ENCODE data around the gene RAN. TPM values are rescaled to one million over a fixed set of nuclear protein-coding genes. Genes with fewer than 3 reads are reported as not detected.
"Not testable (repeated sequence)": the region's sequence is repeated elsewhere in the genome, so short reads cannot be mapped to it uniquely, and the experiment has no call there.

RAN gene
- total RNA-seq, 1 donor from 2014 or later, result 253 TPM

DNA sequence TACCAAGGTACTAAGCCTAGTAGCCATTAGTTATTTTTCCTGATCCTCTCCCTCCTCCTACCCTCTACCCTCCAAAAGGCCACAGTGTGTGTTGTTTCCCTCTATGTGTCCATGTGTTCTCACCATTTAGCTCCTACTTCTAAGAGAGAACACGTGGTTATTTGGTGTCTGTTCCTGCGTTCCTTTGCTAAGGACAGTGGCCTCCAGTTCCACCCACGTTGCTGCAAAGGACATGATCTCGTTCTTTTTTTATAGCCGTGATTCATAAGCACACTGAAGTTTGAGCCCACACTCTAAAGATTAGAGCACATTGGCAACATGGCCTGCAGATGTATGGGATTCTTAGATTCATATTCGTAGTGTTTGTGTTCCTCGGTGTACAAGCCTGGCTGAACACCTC, 24.8 kb upstream of the RAN start:
- intact Hi-C loops (cut with DNase I), result no loop called here
- no peak for DNase-seq (ENCODE audit: missing footprints)
- no peak for ATAC-seq

DNA sequence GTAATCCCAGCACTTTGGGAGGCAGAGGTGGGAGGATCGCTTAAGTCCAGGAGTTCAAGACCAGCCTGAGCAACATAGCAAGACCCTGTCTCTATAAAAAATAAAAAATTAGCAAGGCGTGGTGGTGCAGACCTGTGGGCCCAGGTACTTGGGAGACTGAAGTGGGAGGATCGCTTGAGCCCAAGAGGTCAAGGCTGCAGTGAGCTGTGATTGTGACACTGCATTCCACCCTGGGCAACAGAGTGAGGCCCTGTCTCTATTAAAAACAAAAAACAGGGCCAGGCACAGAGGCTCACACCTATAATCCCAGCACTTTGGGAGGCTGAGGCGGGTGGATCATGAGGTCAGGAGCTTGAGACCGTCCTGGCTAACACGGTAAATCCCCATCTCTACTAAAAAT, 23.8 kb upstream of the RAN start:
- intact Hi-C loops (cut with DNase I); ATAC-seq; DNase-seq (ENCODE audit: missing footprints): not testable (repeated sequence)

DNA sequence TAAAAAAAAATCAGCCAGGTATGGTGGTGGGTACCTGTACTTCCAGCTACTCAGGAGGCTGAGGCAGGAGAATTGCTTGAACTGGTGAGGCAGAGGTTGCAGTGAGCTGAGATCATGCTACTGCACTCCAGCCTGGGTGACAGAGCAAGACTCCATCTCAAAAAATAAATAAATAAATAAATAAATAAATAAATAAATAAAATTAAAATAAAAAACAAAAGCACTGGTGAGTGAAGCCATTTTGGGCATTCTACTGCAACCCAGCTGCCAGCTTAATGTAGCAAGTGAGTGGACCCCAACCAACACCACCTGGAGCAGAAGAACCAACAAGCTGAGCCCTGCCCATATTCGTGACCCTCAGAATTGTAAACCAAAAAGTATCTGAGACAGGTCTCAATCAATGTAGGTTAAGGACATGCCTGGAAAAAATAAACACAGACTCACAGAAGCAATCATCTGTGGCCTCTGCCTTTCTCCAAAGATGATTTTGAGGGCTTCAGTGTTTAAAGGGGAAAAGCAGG, 23.0 kb upstream of the RAN start:
- intact Hi-C loops (cut with DNase I); DNase-seq (ENCODE audit: missing footprints): not testable (repeated sequence)

DNA sequence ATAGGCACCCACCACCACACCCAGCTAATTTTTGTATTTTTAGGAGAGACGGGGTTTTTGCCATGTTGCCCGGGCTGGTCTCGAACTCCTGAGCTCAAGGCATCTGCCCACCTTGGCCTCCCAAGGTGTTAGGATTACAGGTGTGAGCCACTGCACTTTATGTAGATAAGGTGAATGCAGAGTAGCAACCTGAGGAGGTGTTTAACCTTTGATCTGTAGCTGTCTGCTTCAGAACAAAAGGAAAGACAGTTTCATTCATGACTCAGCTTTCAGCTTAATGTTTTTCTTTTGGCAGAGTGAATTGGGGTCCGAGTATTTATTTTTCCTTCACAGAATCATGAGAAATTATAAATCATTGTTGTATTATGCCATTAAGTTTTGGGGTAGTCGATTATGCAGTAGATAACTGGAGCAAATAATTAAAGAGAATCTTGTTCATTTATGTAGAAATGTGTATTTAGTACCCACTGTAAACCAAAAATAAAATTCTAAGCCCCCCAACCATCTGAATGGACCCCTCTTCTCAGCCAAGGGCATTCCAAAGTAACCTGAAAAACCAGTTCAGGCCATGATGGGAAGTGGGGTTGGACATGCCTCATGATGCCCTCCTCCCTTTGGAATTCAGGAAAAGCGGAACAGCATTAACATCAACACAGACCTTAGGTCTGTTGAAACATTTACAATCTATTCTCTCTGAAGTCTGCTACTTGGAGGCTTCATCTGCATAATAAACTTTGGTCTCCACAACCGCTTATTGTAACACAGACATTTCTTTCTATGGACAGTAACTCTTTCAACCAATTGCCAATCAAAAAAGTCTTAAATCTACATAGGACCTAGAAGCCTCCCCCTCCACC, 22.1 kb upstream of the RAN start:
- intact Hi-C loops (cut with DNase I), result no loop called here
- ATAC-seq (no peak), DNase-seq (ENCODE audit: missing footprints) (no peak)

More for the DNA sequence above, 23.0 kb upstream of the RAN start:
- not testable (repeated sequence) for ATAC-seq

DNA sequence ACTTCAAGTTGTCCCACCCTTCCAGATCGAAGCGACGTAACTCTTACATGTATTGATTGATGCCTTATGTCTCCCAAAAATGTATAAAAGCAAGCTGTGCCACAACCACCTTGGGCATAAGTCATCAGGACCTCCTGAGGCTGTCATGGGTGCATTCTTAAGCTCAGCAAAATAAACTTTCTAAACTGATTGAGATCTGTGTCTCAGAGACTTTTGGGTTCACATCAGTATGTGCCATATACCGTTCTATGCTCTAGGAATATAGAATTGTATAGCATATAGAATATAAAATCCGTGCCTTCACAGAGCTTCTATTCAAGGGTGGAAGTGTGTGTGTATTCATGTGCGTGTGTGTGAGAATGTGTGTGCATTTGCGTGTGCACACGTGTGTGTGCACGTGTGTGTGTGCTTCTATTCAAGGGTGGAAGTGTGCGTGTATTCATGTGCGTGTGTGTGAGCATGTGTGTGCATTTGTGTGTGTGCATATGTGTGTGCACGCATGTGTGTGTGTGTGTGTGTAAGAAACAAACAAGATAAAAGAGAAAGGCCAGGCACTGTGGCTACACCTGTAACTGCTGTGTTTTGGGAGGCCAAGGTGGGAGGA, 21.3 kb upstream of the RAN start:
- DNase-seq (ENCODE audit: missing footprints) (no peak), ATAC-seq (no peak)
- intact Hi-C loops (cut with DNase I), result no loop called here

DNA sequence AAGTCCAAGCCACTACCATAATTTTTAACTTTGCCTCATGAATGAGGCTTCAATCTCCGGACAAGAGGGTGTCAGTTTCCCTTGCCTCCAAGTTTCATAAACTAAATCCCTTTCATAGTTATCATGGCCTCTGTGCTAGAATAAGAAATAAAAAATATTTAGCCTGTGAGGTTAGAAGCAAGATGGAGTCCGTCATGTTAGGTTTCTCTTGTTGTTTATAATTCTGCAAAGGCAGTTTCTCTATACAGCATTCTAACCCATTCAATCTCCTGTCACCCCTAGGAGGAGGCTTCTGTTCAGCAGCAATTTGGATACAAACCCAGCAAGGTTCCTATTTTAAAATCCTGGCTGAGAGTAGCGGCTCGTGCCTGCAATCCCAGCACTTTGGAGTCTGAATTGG, 15.8 kb upstream of the RAN start:
- intact Hi-C loops (cut with DNase I), result no loop called here
- DNase-seq (ENCODE audit: missing footprints) (no peak), ATAC-seq (no peak)

DNA sequence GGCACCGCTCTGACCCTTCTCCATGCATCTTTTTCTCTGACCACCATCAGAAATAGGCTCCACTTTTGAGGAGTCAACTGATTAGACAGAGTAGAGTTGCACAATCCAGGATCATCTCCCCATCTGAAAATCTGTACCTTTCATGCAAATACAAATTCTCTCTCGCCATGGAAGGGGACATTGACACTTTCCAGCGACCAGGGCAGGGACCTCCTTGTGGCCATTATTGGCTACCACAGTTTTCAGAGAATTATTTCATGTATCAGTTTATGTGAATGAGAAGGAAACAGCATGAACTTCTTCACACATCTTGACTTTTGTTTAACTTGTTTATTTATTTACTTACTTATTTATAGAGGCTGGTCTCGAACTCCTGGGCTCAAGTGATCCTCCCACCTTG, 13.8 kb upstream of the RAN start:
- no peak for DNase-seq (ENCODE audit: missing footprints)
- no peak for ATAC-seq
- intact Hi-C loops (cut with DNase I), result no loop called here

DNA sequence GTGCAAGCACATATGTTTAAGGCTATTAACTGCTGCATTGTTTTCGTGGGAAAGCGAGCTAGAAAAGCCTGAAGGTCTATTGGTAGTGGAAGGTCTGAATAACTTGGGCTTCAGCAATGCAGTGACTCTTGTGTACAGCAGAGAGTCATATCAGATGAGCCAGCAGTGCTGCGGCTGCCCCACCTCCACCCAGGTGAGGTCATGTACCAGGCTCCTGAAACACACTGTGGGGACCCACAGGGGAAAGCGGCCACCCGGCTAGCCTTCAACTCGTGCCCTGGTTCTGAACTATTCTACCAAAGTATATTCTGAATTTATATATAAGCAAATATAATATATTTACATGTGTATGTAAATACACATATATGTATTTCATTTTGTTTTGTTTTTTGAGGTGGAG, 12.7 kb upstream of the RAN start:
- DNase-seq (ENCODE audit: missing footprints) (no peak), ATAC-seq (no peak)
- intact Hi-C loops (cut with DNase I), result no loop called here

DNA sequence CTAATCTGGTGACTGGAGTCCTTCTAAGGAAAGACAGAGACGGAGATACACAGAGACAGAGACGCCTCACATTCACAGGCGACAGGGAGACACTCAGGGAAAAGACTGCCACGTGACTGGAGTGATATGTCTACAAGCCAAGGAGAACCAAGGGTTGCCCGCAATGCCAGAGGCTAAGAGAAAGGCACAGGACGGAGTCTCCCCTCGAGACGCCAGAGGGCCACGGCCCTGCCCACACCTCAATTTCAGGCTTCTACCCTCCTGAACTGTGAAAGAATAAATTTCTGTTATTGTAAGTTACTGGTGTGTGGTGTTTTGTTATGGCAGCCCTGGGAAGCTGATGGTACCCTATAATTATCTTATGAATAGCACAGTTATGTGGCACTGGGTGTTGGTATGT, 11.6 kb upstream of the RAN start:
- DNase-seq (ENCODE audit: missing footprints), result no peak
- intact Hi-C loops (cut with DNase I), result no loop called here
- no peak for ATAC-seq

DNA sequence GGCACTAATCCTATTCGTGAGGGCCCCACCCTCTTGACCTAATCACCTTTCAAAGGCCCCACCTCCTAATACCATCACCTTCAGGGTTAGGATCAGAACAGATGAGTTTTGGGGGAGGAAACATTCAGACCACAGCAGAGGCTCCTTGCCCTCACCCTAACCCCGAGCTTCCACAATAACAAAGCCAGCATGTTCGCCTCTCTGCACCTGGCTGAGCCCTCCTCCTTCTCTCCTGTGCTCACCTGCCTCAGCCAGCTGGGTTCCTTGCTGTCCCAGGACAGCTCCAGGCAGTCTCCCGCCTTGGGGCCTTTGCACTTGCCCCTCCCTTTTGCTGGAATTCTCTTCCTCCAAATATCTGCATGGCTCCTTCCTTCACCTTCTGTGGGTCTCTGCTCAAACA, 9.7 kb upstream of the RAN start:
- ATAC-seq (no peak), DNase-seq (ENCODE audit: missing footprints) (no peak)
- intact Hi-C loops (cut with DNase I), result no loop called here

DNA sequence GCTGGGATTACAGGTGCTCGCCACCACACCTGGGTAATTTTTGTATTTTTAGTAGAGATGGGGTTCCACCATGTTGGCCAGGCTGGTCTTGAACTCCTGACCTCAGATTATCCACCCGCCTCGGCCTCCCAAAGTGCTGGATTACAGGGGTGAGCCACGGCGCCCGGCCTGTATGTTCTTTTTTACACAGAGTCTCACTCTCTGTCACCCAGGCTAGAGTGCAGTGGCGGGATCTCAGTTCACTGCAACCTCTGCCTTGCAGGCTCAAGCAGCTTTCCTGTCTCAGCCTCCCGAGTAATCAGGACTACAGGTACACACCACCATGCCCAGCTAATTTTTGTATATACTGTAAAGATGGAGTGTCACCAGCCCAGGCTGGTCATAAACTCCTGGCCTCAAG, 9.1 kb upstream of the RAN start:
- intact Hi-C loops (cut with DNase I); ATAC-seq; DNase-seq (ENCODE audit: missing footprints): not testable (repeated sequence)

DNA sequence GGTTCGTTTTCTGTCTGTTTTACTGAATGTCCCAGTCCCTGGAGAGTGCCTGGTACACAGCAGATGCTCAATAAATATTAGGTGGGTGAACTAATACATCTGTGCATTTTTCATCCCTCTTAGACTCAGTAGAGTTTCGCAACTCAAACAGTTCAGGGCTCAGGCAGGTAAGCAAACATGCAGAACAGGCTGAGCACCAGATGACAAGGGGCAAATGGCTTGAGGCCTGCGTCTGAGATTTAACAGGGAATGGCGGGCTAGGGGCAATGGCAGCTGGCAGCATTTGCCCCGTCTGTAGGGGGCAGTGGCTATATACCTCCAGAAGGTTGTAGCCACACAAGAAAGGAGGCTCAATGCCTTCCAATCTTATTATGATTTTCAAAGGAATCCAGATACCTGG, 8.6 kb upstream of the RAN start:
- ATAC-seq (no peak), DNase-seq (ENCODE audit: missing footprints) (no peak)
- intact Hi-C loops (cut with DNase I), result no loop called here

DNA sequence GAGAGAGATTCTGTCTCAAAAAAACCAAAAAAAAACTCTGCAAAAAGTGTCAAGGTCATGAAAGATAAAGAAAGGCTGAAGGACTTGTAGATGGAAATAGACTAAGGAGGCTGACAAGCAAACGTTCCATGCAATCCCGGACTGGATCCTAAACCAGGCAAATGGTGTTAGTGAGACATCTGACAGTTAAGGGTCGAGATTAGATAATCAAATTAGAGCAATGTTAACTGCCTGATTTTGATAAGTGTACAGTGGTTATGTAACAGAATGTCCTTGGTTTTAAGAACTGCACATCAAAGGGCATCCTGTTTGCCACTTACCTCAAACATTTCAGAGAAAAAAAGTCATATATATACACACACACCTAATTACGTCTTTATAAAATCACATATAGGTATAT, 3.5 kb upstream of the RAN start:
- no peak for ATAC-seq
- no peak for DNase-seq (ENCODE audit: missing footprints)
- intact Hi-C loops (cut with DNase I), result no loop called here

DNA sequence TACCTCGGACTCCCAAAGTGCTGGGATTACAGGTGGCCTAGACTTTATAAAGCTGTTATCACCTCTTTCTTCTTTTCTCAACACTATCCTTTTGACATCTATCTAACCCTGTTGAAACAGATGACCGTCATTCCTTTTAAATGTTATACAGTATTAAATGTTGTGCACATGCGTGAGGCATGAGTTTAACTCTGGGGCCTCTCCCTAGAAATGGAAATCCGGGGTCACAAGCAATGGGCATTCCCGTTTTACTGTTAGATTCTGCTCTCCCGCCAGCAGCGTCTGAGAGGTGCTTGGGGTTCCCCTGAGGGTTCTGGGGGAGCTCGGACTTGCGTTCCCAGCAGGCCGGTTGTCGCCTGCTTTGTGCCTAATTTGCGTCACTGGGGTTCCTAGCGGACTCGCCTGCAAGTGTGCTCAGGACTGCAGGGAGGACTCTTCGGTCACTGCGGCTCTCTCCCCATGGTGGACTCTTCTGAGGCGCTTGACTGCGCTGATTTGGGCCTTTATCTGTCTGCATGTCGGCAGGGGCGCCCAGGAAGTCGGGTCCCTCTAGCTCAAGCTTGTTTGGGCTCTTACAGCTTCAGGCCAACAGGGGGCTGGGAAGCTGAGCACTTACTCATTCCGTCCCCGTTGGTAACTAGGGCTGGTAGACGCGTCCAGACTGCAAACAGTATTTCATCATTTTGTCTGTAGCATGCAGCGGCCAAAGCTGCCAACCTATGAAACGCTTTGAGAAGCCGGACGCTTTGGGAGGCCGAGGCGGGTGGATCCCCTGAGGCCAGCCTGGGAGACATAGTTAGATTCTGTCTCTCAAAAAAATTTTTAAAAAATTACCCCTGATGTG, 1.2 kb upstream of the RAN start:
- DNase-seq (ENCODE audit: missing footprints), result peak; percentile 79
- intact Hi-C loops (cut with DNase I), result loop anchor here (2.0 kb wide), 1 partner anchor 32 kb away; the partner anchor contains the start of gene STX2

DNA sequence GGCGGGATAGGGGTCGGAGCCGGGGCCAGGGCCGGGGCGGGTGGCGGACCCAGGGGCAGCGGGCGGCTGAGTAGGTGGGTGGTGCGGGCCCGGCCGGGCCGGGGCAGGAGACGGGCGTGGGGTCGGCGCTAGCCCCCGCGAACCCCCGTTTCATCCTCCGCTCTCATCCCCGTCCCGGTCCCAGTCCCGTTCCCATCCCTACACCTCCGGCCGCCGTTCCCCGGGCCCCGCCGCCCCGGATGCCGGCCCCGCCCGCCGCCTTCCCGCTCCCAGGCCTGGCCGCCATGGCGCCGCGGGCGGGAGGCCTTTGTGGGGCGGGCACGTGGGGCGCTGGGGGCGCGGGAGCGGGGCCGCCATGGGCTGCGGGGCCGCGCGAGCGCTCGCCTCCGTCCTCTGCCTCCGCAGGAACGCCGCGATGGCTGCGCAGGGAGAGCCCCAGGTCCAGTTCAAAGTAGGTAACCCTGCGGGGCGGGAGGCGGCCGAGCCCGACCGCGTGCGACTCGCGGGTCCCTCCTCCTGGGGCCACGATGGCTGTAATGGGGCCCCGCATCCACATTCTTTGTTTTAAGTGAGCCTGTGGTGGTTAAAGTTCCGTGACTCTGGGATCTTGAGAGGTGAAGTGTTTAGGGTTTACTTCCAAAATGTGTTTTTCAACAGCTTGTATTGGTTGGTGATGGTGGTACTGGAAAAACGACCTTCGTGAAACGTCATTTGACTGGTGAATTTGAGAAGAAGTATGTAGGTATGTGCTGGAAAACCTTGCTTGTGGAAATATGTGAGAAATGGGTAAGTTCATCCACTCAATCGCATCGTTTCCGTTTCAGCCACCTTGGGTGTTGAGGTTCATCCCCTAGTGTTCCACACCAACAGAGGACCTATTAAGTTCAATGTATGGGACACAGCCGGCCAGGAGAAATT, 572 bp downstream of the RAN start:
- ATAC-seq, result peak; percentile 8
- DNase-seq (ENCODE audit: missing footprints), result no peak
- intact Hi-C loops (cut with DNase I), result no loop called here

More for the DNA sequence above, 1.2 kb upstream of the RAN start:
- peak; percentile 68 for ATAC-seq

DNA sequence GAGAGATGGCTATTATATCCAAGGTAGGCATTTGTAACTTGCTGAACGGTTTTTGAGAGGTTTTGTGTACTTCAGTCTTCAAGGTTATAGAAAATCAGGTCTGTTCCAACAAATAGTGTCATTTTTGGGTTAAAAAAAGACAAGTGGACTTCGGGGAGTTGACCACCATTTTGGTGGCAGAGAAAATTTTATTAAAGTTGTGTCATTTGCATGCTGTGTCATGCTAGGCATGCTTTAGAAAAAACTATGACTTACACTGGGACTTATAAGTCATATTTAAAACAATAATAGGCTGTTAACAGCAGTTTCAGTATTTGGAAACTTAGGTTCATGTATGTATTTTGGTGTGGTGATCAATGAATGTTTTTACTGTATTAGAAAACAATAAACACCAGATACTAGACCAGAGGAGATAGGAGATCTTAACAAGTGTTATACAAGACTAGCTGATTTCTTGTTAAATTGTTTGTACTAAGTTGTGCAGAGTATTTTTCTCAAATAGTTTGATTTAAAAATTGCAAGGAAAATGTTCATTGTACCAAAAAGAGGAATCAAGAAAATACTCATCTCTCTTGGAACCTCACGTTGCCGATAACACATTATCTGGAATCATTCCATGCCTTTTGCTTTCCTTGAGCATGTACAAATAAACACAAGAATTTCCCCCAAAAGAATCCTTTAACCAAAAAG, 1.4 kb downstream of the RAN start:
- intact Hi-C loops (cut with DNase I), result no loop called here

DNA sequence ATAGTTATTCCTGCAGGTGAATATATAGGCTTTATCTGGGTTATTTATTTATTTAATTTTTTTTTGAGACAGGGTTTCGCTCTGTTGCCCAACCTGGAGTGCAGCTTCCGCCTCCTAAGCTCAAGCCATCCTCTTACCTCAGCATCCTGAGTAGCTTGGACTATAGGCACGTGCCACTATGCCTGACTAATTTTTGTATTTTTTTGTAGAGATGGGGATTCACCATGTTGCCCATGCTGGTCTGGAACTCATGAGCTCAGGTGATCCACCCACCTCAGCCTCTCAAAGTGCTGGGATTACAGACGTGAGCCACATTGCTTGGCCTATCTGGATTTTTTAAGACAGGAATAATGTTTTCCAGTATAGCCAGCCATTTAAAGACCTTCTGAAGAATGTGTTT, 2.0 kb downstream of the RAN start:
- DNase-seq (ENCODE audit: missing footprints) (no peak), ATAC-seq (no peak)
- intact Hi-C loops (cut with DNase I), result no loop called here

More for the DNA sequence above, 1.4 kb downstream of the RAN start:
- DNase-seq (ENCODE audit: missing footprints), result no peak
- ATAC-seq, result no peak

DNA sequence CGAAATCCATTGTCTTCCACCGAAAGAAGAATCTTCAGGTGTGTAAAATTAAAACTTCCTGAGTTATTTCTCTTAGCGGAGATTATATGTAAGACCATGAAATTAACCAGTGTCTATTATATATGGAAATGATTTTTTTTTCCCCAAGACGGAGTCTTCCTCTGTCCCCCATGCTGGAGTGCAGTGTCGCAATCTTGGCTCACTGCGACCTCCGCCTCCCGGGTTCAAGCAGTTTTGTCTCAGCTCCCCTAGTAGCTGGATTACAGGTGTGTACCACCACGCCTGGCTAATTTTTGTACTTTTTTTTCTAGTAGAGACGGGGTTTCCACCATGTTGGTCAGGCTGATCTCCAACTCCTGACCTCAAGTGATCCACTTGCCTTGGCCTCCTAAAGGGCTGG, 2.8 kb downstream of the RAN start:
- no peak for DNase-seq (ENCODE audit: missing footprints)
- no peak for ATAC-seq
- intact Hi-C loops (cut with DNase I), result no loop called here

Data from Right ventricle myocardium inferior (tissue), 1 donor.